Prostate gland (tissue), 2 donors: ENCODE data around the gene VGF. TPM values are rescaled to one million over a fixed set of nuclear protein-coding genes. Genes with fewer than 3 reads are reported as not detected.
"Not testable (repeated sequence)": the region's sequence is repeated elsewhere in the genome, so short reads cannot be mapped to it uniquely, and the experiment has no call there.

Source experiments
- DNase-seq: peaks from one replicate; pipeline ENCODE4 v3.0.0-alpha.2; 2019; ENCODE audit warnings: low spot score
- H3K27ac ChIP-seq, 2 donors: fragments of 200-600 bp; sonication (generic); 2 replicates each; pipeline ENCODE4 v1.5.1; 2017 to 2019
- H3K27me3 ChIP-seq: fragments of 200-600 bp; sonication (generic); replicated peaks from 2 replicates; pipeline ENCODE4 v1.5.1; 2019; ENCODE audit not compliant: insufficient read depth
- H3K36me3 ChIP-seq, 2 donors: fragments of 200-600 bp; sonication (generic); 1 replicate in 1 of 2; 2 replicates in 1 of 2; pipeline versions ENCODE4 v1.5.1 to v1.8.1; 2017 to 2019
- H3K4me1 ChIP-seq: fragments of 200-600 bp; sonication (generic); replicated peaks from 2 replicates; pipeline ENCODE4 v1.5.1; 2019
- H3K4me3 ChIP-seq, 2 donors: fragments of 200-600 bp; sonication (generic); 2 replicates each; pipeline ENCODE4 v1.5.1; 2017 to 2019
- H3K9me3 ChIP-seq: fragments of 200-600 bp; sonication (generic); 2 replicates; pipeline ENCODE4 v1.5.1; 2017
- POLR2A ChIP-seq: fragments of 450-650 bp; IDR thresholded peaks from one replicate; pipeline ENCODE4 v1.6.1; 2016; ENCODE audit warnings: antibody characterized with exemption, mild to moderate bottlenecking
- POLR2AphosphoS5 ChIP-seq: sonication (generic); formaldehyde crosslinking; IDR thresholded peaks from one replicate; pipeline ENCODE4 v1.6.1; 2017; ENCODE audit warnings: antibody characterized with exemption
- WGBS: methylation state at CpG from one replicate; pipeline ENCODE4 v1.1.5; 2018; 5-methylcytosine and 5-hydroxymethylcytosine counted together
- intact Hi-C: fragments of 100-400 bp; cut with DNase I; formaldehyde crosslinking; loops from one replicate; pipeline ENCODE4 v1.14.2; 2022
- total RNA-seq, 2 donors: library from RNA; depleted of rRNA; stranded (reverse); fragments of >200 nt; gene quantifications; one replicate each; pipeline ENCODE4 v1.1.0, GENCODE V29; 2016
- TF ChIP-seq, protein P1 (sequence below), 4 experiments: fragments of 200-600 bp in 2 of 4; fragments of 450-650 bp in 2 of 4; sonication (generic) in 2 of 4; IDR thresholded peaks; 1 replicate in 3 of 4; 2 replicates in 1 of 4; pipeline ENCODE4 v1.5.1; 2016 to 2019; ENCODE audit warnings: antibody characterized with exemption in 4 of 4, mild to moderate bottlenecking in 2 of 4, moderate library complexity in 2 of 4

Gene VGF
- total RNA-seq, 2 donors from 2014 or later = 0.14 to 0.68 TPM

DNA sequence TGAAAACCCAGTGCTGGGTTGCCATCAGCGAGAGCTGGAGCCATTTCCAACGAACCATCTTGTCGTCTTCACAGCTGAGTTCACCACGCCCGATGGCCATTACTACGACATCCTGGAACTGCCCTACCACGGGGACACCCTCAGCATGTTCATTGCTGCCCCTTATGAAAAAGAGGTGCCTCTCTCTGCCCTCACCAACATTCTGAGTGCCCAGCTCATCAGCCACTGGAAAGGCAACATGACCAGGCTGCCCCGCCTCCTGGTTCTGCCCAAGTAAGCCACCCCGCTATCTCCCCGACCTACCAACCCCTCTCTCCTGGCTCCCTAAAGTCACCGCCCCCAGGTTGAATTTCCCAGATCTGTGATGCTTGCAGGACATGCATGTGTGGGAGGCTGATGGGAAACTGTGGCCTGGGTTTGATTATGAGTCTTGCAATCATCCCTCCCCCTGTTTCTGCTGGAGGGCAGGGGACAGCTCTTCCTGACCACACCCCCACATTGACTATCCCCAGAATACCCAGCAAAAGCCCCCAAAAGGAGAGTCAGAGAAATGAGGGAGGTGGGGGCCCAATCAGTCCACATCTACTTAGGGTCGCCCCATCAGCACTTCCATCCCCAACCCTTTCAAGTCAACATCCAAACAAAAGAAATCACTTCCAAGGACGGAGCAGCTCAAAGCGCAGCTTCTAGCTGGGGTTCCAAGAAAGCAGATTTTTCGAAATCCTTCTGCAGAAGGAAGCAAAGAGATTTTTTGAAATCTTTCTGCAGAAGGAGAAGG, 31.6 kb downstream of the VGF start:
- WGBS = 88% methylated on average over 15 of the region's 15 CpGs
- intact Hi-C loops = no loop called here
- DNase-seq = no peak
- Histone ChIP-seq H3K27me3 (no peaks in the 10 kb centered on the region), H3K4me1 (no peaks in the 10 kb centered on the region), H3K36me3 (no peaks in the 10 kb centered on the region), H3K4me3 (no peak overlapping the region), H3K9me3 (no peaks in the 10 kb centered on the region), H3K27ac (no peak overlapping the region)
- TF ChIP-seq POLR2AphosphoS5 (no peak), POLR2A (no peak)
- TF ChIP-seq, protein P1, sequence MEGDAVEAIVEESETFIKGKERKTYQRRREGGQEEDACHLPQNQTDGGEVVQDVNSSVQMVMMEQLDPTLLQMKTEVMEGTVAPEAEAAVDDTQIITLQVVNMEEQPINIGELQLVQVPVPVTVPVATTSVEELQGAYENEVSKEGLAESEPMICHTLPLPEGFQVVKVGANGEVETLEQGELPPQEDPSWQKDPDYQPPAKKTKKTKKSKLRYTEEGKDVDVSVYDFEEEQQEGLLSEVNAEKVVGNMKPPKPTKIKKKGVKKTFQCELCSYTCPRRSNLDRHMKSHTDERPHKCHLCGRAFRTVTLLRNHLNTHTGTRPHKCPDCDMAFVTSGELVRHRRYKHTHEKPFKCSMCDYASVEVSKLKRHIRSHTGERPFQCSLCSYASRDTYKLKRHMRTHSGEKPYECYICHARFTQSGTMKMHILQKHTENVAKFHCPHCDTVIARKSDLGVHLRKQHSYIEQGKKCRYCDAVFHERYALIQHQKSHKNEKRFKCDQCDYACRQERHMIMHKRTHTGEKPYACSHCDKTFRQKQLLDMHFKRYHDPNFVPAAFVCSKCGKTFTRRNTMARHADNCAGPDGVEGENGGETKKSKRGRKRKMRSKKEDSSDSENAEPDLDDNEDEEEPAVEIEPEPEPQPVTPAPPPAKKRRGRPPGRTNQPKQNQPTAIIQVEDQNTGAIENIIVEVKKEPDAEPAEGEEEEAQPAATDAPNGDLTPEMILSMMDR (IDR thresholded peaks at IDR 0.05) = no peak

DNA sequence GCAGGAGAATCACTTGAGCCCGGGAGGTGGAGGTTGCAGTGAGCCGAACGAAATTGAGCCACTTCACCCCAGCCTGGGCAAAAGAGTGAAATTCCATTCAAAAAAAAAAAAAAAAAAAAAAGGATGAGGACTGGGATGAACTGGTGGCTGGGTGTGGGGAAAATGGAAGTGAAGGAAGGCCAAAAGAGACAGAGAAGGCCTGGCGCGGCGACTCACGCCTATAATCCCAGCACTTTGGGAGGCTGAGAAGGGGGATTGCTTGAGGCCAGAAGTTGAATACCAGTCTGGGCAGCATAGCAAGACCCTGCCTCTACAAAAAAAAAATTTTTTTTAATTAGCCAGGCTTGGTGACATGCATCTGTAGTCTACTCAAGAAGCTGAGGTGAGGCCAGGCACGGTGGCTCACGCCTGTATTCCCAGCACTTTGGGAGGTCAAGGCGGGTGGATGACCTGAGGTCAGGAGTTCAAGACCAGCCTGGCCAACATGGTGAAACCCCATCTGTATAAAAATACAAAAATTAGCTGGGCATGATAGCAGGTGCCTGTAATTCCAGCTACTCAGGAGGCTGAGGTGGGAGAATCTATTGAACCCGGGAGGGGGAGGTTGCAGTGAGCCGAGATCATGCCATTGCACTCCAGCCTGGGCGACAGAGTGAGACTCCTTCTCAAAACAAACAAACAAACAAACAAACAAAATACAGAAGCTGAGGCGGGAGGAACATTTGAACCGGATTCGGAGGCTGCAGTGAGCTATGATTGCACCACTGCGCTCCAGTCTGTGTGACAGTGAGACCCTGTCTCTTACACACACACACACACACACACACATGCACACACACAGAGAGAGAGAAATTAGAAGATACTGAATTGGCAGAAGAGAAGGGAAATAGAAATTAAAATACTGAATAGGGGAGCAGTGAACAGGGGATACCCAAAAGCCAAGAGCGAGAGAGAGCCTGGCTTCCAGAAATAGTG, 32.5 kb downstream of the VGF start:
- WGBS = 87% methylated on average over 18 of the region's 18 CpGs
- intact Hi-C loops, H3K36me3 ChIP-seq, H3K27me3 ChIP-seq, H3K27ac ChIP-seq, DNase-seq, H3K4me3 ChIP-seq, H3K4me1 ChIP-seq, H3K9me3 ChIP-seq: not testable (repeated sequence)

DNA sequence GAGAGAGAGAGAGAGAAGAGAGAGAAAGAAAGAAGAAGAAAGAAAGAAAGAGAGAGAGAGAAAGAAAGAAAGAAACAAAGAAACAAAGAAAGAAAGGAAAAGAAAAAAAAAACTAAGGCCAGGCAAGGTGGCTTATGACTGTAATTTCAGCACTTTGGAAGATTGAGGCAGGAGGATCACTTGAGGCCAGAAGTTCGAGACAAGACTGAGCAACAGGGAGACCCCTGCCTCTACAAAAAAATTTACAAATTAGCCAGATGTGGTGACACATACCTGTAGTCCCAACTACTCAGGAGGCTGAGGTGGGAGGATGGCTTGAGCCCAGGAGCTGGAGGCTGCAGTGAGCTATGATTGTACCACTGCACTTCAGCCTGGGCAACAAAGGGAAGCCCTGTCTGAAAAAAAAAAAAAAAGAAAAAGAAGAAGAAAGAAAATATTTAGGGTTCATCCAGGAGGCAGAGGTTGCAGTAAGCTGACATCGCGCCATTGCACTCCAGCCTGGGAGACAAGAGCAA, 35.7 kb downstream of the VGF start:
- intact Hi-C loops = no loop called here
- Histone ChIP-seq H3K27me3 (no peaks in the 10 kb centered on the region), H3K4me3 (no peak overlapping the region), H3K36me3 (no peaks in the 10 kb centered on the region), H3K27ac (no peak overlapping the region), H3K9me3 (no peaks in the 10 kb centered on the region), H3K4me1 (no peaks in the 10 kb centered on the region)
- no peak for TF ChIP-seq POLR2A
- TF ChIP-seq, protein P1 (IDR thresholded peaks at IDR 0.05) = no peak
- no peak for TF ChIP-seq POLR2AphosphoS5
- DNase-seq = no peak
- 96% methylated on average over 3 of the region's 3 CpGs for WGBS

DNA sequence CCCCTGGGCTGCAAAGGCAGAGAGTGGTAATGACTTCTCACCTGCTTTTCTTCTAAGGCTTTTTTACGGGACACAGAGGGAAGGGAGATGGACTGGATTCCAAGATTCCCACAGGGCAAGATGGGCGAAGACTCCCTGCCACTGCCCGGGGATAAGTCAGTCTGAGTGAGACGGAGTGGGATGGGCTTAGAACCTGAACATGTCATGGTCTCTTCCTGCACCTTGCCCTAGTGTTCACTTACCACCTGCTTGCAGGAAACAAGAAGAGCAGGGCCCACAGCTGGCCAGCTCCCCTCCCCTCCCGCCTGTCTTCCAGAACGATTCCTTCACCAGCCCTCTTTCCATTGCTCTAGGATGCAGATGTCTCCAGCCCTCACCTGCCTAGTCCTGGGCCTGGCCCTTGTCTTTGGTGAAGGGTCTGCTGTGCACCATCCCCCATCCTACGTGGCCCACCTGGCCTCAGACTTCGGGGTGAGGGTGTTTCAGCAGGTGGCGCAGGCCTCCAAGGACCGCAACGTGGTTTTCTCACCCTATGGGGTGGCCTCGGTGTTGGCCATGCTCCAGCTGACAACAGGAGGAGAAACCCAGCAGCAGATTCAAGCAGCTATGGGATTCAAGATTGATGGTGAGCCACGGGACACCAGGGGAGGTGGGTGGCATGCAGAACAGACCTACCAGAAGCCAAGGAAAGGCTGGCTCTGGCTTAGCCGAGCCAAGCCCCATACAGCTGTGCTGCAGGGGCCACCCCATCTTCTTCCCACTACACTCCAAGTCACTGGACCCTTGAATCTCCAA, 37.1 kb downstream of the VGF start:
- TF ChIP-seq, protein P1 (IDR thresholded peaks at IDR 0.05) = no peak
- TF ChIP-seq POLR2AphosphoS5 = no peak
- TF ChIP-seq POLR2A = no peak
- intact Hi-C loops = no loop called here
- H3K4me3 ChIP-seq = no peak overlapping the region
- no peaks in the 10 kb centered on the region for H3K27me3 ChIP-seq
- no peaks in the 10 kb centered on the region for H3K9me3 ChIP-seq
- H3K36me3 ChIP-seq = no peaks in the 10 kb centered on the region
- no peak for DNase-seq
- no peak overlapping the region for H3K27ac ChIP-seq
- WGBS = 83% methylated on average over 14 of the region's 14 CpGs
- H3K4me1 ChIP-seq = no peaks in the 10 kb centered on the region
